H1 (cell line): Measurements from ENCODE around the gene VSIG10. TPM values are rescaled to one million over a fixed set of nuclear protein-coding genes. Genes with fewer than 3 reads are reported as not detected.

Source experiments
- CTCF ChIA-PET: fragments of 300-600 bp; sonication (Branson Sonifier 250); formaldehyde crosslinking; loops from one replicate; lab custom pipeline; 2021; ENCODE audit not compliant: partially characterized antibody; lab: Charles Lee
- POLR2A ChIA-PET: fragments of 300-600 bp; sonication (Branson Sonifier 250); formaldehyde crosslinking; loops from one replicate; lab custom pipeline; 2021; ENCODE audit warnings: inconsistent platforms; ENCODE audit not compliant: partially characterized antibody; lab: Charles Lee
- DNase-seq, 2 experiments: peaks; one replicate each; pipeline versions ENCODE4 v3.0.0 to v3.0.0-alpha.2; 2010 to 2022; ENCODE audit warnings: low spot score in 2 of 2, low read depth in 1 of 2, mixed read lengths in 1 of 2
- FAIRE-seq: peaks from 2 replicates; lab custom pipeline; 2011; peaks lifted over from hg19 to GRCh38; lab: Jason Lieb, UNC
- H2AFZ ChIP-seq: 2 replicates; pipeline ENCODE4 v1.8.1; 2012; ENCODE audit warnings: low read length, inconsistent platforms
- H2AK5ac ChIP-seq: 2 replicates; pipeline ENCODE4 v1.6.1; 2013; ENCODE audit warnings: low read depth, low read length
- H2BK120ac ChIP-seq: replicated peaks from 2 replicates; pipeline ENCODE3; 2013; ENCODE audit warnings: low read depth, low read length, inconsistent platforms
- H2BK12ac ChIP-seq: 2 replicates; pipeline ENCODE4 v1.6.1; 2013; ENCODE audit warnings: low read depth, low read length
- H2BK15ac ChIP-seq: 2 replicates; pipeline ENCODE4 v1.6.1; 2013; ENCODE audit warnings: low read length
- H2BK20ac ChIP-seq: 2 replicates; pipeline ENCODE4 v1.6.1; 2013; ENCODE audit warnings: low read length
- H2BK5ac ChIP-seq: 2 replicates; pipeline ENCODE4 v1.6.1; 2013; ENCODE audit warnings: low read depth, low read length
- H3K14ac ChIP-seq: 2 replicates; pipeline ENCODE4 v1.6.1; 2013; ENCODE audit warnings: inconsistent platforms; ENCODE audit not compliant: insufficient read length
- H3K18ac ChIP-seq: 2 replicates; pipeline ENCODE4 v1.6.1; 2013; ENCODE audit warnings: low read length; ENCODE audit errors: extremely low read depth
- H3K23ac ChIP-seq: 2 replicates; pipeline ENCODE4 v1.6.1; 2013; ENCODE audit warnings: inconsistent platforms; ENCODE audit not compliant: insufficient read length
- H3K23me2 ChIP-seq: 2 replicates; pipeline ENCODE4 v1.6.1; 2013; ENCODE audit warnings: low read depth, low read length
- H3K27ac ChIP-seq: 2 replicates; pipeline ENCODE4 v1.6.1; 2011; ENCODE audit warnings: low read depth, low read length, inconsistent platforms
- H3K27me3 ChIP-seq, 4 experiments: replicated peaks in 1 of 4; 1 replicate in 1 of 4; 2 replicates in 3 of 4; pipeline versions ENCODE4 v1.6.1 to v1.8.1; 2011 to 2013; ENCODE audit warnings: low read length in 3 of 4, mild to moderate bottlenecking in 3 of 4, inconsistent platforms in 2 of 4, mixed read lengths in 2 of 4, moderate library complexity in 1 of 4; ENCODE audit not compliant: control insufficient read depth in 3 of 4, insufficient read depth in 3 of 4; ENCODE audit errors: extremely low read depth in 1 of 4
- H3K36me3 ChIP-seq, 4 experiments: 2 replicates each; pipeline versions ENCODE4 v1.6.1 to v1.8.1; 2011 to 2013; ENCODE audit warnings: mild to moderate bottlenecking in 4 of 4, low read length in 3 of 4, moderate library complexity in 2 of 4, control low read depth in 1 of 4, inconsistent platforms in 1 of 4; ENCODE audit not compliant: insufficient read depth in 4 of 4, control insufficient read depth in 2 of 4
- H3K4ac ChIP-seq: replicated peaks from 2 replicates; pipeline ENCODE3; 2013; ENCODE audit warnings: low read length, low read depth, mixed read lengths, inconsistent platforms; ENCODE audit not compliant: insufficient read length
- H3K4me1 ChIP-seq, 4 experiments: replicated peaks in 1 of 4; 1 replicate in 1 of 4; 2 replicates in 3 of 4; pipeline versions ENCODE4 v1.6.1 to v1.8.1; 2011 to 2013; ENCODE audit warnings: low read length in 3 of 4, inconsistent platforms in 2 of 4, mixed read lengths in 1 of 4; ENCODE audit not compliant: insufficient read depth in 4 of 4, control insufficient read depth in 3 of 4
- H3K4me2 ChIP-seq, 2 experiments: 2 replicates each; pipeline versions ENCODE4 v1.6.1 to v1.8.1; 2011 to 2013; ENCODE audit warnings: low read depth in 2 of 2, low read length in 2 of 2, control low read depth in 1 of 2, inconsistent platforms in 1 of 2, mild to moderate bottlenecking in 1 of 2; ENCODE audit not compliant: insufficient read depth in 1 of 2
- H3K4me3 ChIP-seq, 4 experiments: fragments of 200-600, 300-600 bp in 1 of 4; sonication (generic), shearing (Covaris generic), sonication (Bioruptor Twin) in 1 of 4; 2 replicates each; pipeline versions ENCODE4 v1.5.1 to v1.8.1; 2011 to 2016; ENCODE audit warnings: low read length in 4 of 4, low read depth in 3 of 4, control low read depth in 2 of 4, inconsistent platforms in 2 of 4, mild to moderate bottlenecking in 2 of 4, mixed read lengths in 1 of 4, moderate library complexity in 1 of 4; ENCODE audit not compliant: insufficient read depth in 2 of 4; ENCODE audit errors: extremely low read depth in 1 of 4
- H3K56ac ChIP-seq: replicated peaks from 2 replicates; pipeline ENCODE3; 2013; ENCODE audit warnings: low read depth, mild to moderate bottlenecking, mixed read lengths, low read length, inconsistent platforms; ENCODE audit not compliant: insufficient read length
- H3K79me1 ChIP-seq: 2 replicates; pipeline ENCODE4 v1.6.1; 2013; ENCODE audit warnings: low read depth, low read length, control low read depth
- H3K79me2 ChIP-seq, 2 experiments: 2 replicates each; pipeline versions ENCODE4 v1.6.1 to v1.8.1; 2012 to 2013; ENCODE audit warnings: low read length in 2 of 2, mild to moderate bottlenecking in 2 of 2, inconsistent platforms in 1 of 2; ENCODE audit not compliant: insufficient read depth in 2 of 2, control insufficient read depth in 1 of 2
- H3K9ac ChIP-seq, 4 experiments: replicated peaks in 1 of 4; 1 replicate in 1 of 4; 2 replicates in 3 of 4; pipeline versions ENCODE4 v1.6.1 to v1.8.1; 2011 to 2013; ENCODE audit warnings: low read depth in 3 of 4, low read length in 3 of 4, control low read depth in 2 of 4, mild to moderate bottlenecking in 2 of 4, moderate library complexity in 2 of 4, inconsistent platforms in 1 of 4; ENCODE audit errors: extremely low read depth in 1 of 4
- H3K9me3 ChIP-seq, 2 experiments: 2 replicates each; pipeline versions ENCODE4 v1.6.1 to v1.8.1; 2012 to 2013; ENCODE audit warnings: mild to moderate bottlenecking in 2 of 2, moderate library complexity in 2 of 2, control low read depth in 1 of 2, inconsistent platforms in 1 of 2, low read depth in 1 of 2, low read length in 1 of 2, mixed read lengths in 1 of 2; ENCODE audit not compliant: insufficient read depth in 2 of 2
- H4K20me1 ChIP-seq, 2 experiments: replicated peaks in 1 of 2; 2 replicates each; pipeline versions ENCODE3 to v1.8.1; 2011 to 2013; ENCODE audit warnings: inconsistent platforms in 2 of 2, low read length in 2 of 2, mild to moderate bottlenecking in 1 of 2; ENCODE audit not compliant: insufficient read depth in 2 of 2, control insufficient read depth in 1 of 2
- H4K5ac ChIP-seq: 2 replicates; pipeline ENCODE4 v1.6.1; 2013; ENCODE audit warnings: low read length, low read depth, mixed read lengths, inconsistent platforms; ENCODE audit not compliant: insufficient read length
- H4K8ac ChIP-seq: 2 replicates; pipeline ENCODE4 v1.8.0; 2013; ENCODE audit warnings: mild to moderate bottlenecking, moderate library complexity, low read length, inconsistent platforms; ENCODE audit not compliant: insufficient read depth; ENCODE audit errors: extremely low read depth
- H4K91ac ChIP-seq: replicated peaks from 2 replicates; pipeline ENCODE3; 2013; ENCODE audit warnings: low read length, mixed read lengths, inconsistent platforms; ENCODE audit not compliant: insufficient read length
- CEBPB ChIP-seq: IDR thresholded peaks from 2 replicates; pipeline ENCODE4 v1.6.1; 2012; ENCODE audit warnings: low read depth, low read length
- EGR1 ChIP-seq: IDR thresholded peaks from 2 replicates; pipeline ENCODE4 v1.6.1; 2011; ENCODE audit warnings: low read depth, low read length, borderline replicate concordance
- HDAC2 ChIP-seq, 2 experiments: fragments of 300-600 bp in 1 of 2; sonication (generic) in 1 of 2; IDR thresholded peaks; 2 replicates each; pipeline ENCODE4 v1.6.1; 2011 to 2012; ENCODE audit warnings: low read depth in 2 of 2, low read length in 2 of 2, mild to moderate bottlenecking in 2 of 2, moderate library complexity in 2 of 2, borderline replicate concordance in 1 of 2, inconsistent platforms in 1 of 2
- KDM4A ChIP-seq: IDR thresholded peaks from one replicate; pipeline ENCODE4 v1.7.1; 2012; ENCODE audit warnings: low read depth, mild to moderate bottlenecking, moderate library complexity, low read length, inconsistent platforms; ENCODE audit not compliant: severe bottlenecking
- KDM5A ChIP-seq: fragments of 200-600 bp; IDR thresholded peaks from 2 replicates; pipeline ENCODE4 v1.7.1; 2012; ENCODE audit warnings: mild to moderate bottlenecking, low read length, inconsistent platforms, mixed read lengths
- POLR2A ChIP-seq, 2 experiments: IDR thresholded peaks; 1 replicate in 1 of 2; 2 replicates in 1 of 2; pipeline ENCODE4 v1.6.1; 2011; ENCODE audit warnings: low read depth in 2 of 2, low read length in 2 of 2, mild to moderate bottlenecking in 2 of 2; ENCODE audit errors: control extremely low read depth in 1 of 2
- POLR2AphosphoS5 ChIP-seq: IDR thresholded peaks from 2 replicates; pipeline ENCODE4 v1.6.1; 2011; ENCODE audit warnings: low read depth, low read length
- RFX5 ChIP-seq: IDR thresholded peaks from 2 replicates; pipeline ENCODE4 v1.6.1; 2011; ENCODE audit warnings: low read depth, low read length, improper control_type of control experiment, borderline replicate concordance
- SIRT6 ChIP-seq: IDR thresholded peaks from one replicate; pipeline ENCODE4 v1.7.1; 2012; ENCODE audit warnings: low read length, inconsistent platforms
- SP1 ChIP-seq: IDR thresholded peaks from 2 replicates; pipeline ENCODE4 v1.6.1; 2011; ENCODE audit warnings: low read depth, low read length
- SRF ChIP-seq: IDR thresholded peaks from 2 replicates; pipeline ENCODE4 v1.6.1; 2011; ENCODE audit warnings: mild to moderate bottlenecking, low read depth, low read length, moderate library complexity
- WGBS, 2 experiments: shearing (Covaris generic) in 1 of 2; methylation state at CpG; one replicate each; pipeline versions ENCODE4 v1.1.6 to v1.1.7; 2013 to 2015; ENCODE audit warnings: low lambda C conversion rate in 2 of 2, mixed read lengths in 2 of 2, inconsistent platforms in 1 of 2, low coverage in 1 of 2, missing lambda C conversion rate in 1 of 2; ENCODE audit not compliant: insufficient replicate concordance in 2 of 2, insufficient coverage in 1 of 2, insufficient read length in 1 of 2; ENCODE audit errors: extremely low coverage in 1 of 2, missing lambda C conversion rate in 1 of 2; 5-methylcytosine and 5-hydroxymethylcytosine counted together
- polyA plus RNA-seq, 7 experiments: library from polyadenylated mRNA; depleted of rRNA in 3 of 7; stranded (reverse) in 5 of 7; unstranded in 2 of 7; fragments of >200 nt in 5 of 7; fragments of 200-250 nt in 2 of 7; gene quantifications; 1 replicate in 5 of 7; 2 replicates in 1 of 7; 4 replicates in 1 of 7; pipeline versions ENCODE4 v1.2.1 to v1.2.3, GENCODE V29; 2011 to 2013; ENCODE audit warnings: missing spikeins in 2 of 7, mixed read lengths in 2 of 7
- total RNA-seq: library from RNA; stranded (reverse); fragmentation: NEBNext Ultra II Directional; extraction: Animal tissue kit (Norgen Biotek cat#: 25700); gene quantifications from 2 replicates; pipeline ENCODE4 v1.2.1, GENCODE V29; 2021

Gene VSIG10
- total and polyA plus RNA-seq, 2 of the 8 experiments (the other 6 are each of a cell fraction or from before 2014, with no cell fraction given) = 34.4 to 93.6 TPM

GRCh38 chr12:118098911-118099671, 4.7 kb downstream of the VSIG10 start:
- no peak overlapping the region for H3K14ac ChIP-seq
- WGBS, 2 experiments = 92% methylated on average over 12 of the region's 12 CpGs; no CpG with 5 or more reads in 1 of the 2 experiments
- no peak overlapping the region for H3K4ac ChIP-seq
- peaks cover 11% of the 10 kb centered on the region for H3K79me1 ChIP-seq
- H3K27ac ChIP-seq = no peak overlapping the region
- no peak overlapping the region for H3K23ac ChIP-seq
- peaks cover 3 to 19% (median 8%) of the 10 kb centered on the region in 4 experiments; a peak in 5 of 8 replicates for H3K36me3 ChIP-seq
- H2BK12ac ChIP-seq = no peak overlapping the region
- TF ChIP-seq RFX5 (no peak), POLR2AphosphoS5 (no peak), SRF (no peak), EGR1 (no peak), SP1 (no peak), KDM4A (no peak), SIRT6 (no peak), POLR2A (IDR thresholded peaks at IDR 0.05; ENCODE audit: control extremely low read depth in 1 of 2, low read depth in 2 of 2, low read length in 2 of 2) (no peak), HDAC2 (IDR thresholded peaks at IDR 0.05; ENCODE audit: borderline replicate concordance in 1 of 2, low read depth in 2 of 2, low read length in 2 of 2) (no peak), CEBPB (no peak), KDM5A (no peak)
- CTCF ChIA-PET = interaction anchor here (1.1 to 1.2 kb wide), 2 partner anchors 9 to 22 kb away, joined by 3 read pairs; no protein-coding TSS in a partner anchor
- H2BK5ac ChIP-seq = no peak overlapping the region
- H3K18ac ChIP-seq = no peak overlapping the region
- no peak overlapping the region for H2BK20ac ChIP-seq
- POLR2A ChIA-PET = interaction anchor here (0.9 to 7.3 kb wide), 5 partner anchors 7 to 37 kb away, joined by 3 to 103 read pairs (median 33); partner anchors contain the start of genes PEBP1 and WSB2
- H3K23me2 ChIP-seq = peaks cover 2% of the 10 kb centered on the region; the same call in 1 of the 2 replicates
- no peak overlapping the region for H2AFZ ChIP-seq
- no peak overlapping the region for H4K91ac ChIP-seq
- DNase-seq (no peak), FAIRE-seq (no peak)
- peaks cover 0 to 9% (median 5%) of the 10 kb centered on the region in 4 experiments; a peak in 4 of 7 replicates for H3K4me1 ChIP-seq
- peak overlapping the region in 1 of 2 experiments; percentile 44; a peak in 1 of 4 replicates for H3K4me2 ChIP-seq
- H2BK120ac ChIP-seq = no peak overlapping the region
- H4K8ac ChIP-seq = no peak overlapping the region
- no peak overlapping the region for H3K9ac ChIP-seq
- no peak overlapping the region for H3K4me3 ChIP-seq
- H2AK5ac ChIP-seq = no peak overlapping the region
- H3K79me2 ChIP-seq = peaks cover 8 to 54% of the 10 kb centered on the region in 2 experiments
- no peak overlapping the region for H2BK15ac ChIP-seq
- no peaks in the 10 kb centered on the region for H4K20me1 ChIP-seq
- no peak overlapping the region for H4K5ac ChIP-seq
- no peaks in the 10 kb centered on the region for H3K9me3 ChIP-seq
- H3K27me3 ChIP-seq = no peaks in the 10 kb centered on the region
- no peak overlapping the region for H3K56ac ChIP-seq
